IMR-90 (cell line): Measurements from ENCODE around the gene TCF7L2. TPM values are rescaled to one million over a fixed set of nuclear protein-coding genes. Genes with fewer than 3 reads are reported as not detected.

ENCODE experiments used
- ATAC-seq: fragments of 200-7000 bp; cut with Tn5 transposase; 2 replicates; pipeline ENCODE4 v1.9.1; 2020; ENCODE audit warnings: low read depth, mild to moderate bottlenecking, moderate library complexity
- BruUV-seq: library from RNA; stranded (reverse); fragments of 400-500 nt; replicated peaks from 2 replicates; lab custom pipeline; 2021; lab: Mats Ljungman, UMichigan
- CTCF ChIA-PET: fragments of 300-600 bp; formaldehyde crosslinking; extraction: SDS; loops from one replicate; lab custom pipeline; 2021; ENCODE audit warnings: antibody characterized with exemption; lab: Yijun Ruan, JAX
- POLR2A ChIA-PET: fragments of 300-600 bp; sonication (Branson Sonifier 250); formaldehyde crosslinking; loops from one replicate; lab custom pipeline; 2022; ENCODE audit warnings: antibody characterized with exemption; ENCODE audit not compliant: unreplicated experiment; lab: Charles Lee
- DNase-seq: peaks from one replicate; pipeline ENCODE4 v3.0.0; 2013
- H2AFZ ChIP-seq: replicated peaks from 2 replicates; pipeline ENCODE3; 2013; ENCODE audit warnings: low read length, mild to moderate bottlenecking; ENCODE audit not compliant: poor library complexity
- H2AK5ac ChIP-seq: 2 replicates; pipeline ENCODE4 v1.6.1; 2013; ENCODE audit warnings: low read depth, low read length, inconsistent platforms
- H2AK9ac ChIP-seq: replicated peaks from 2 replicates; pipeline ENCODE3; 2013; ENCODE audit warnings: mild to moderate bottlenecking, low read depth, low read length, moderate library complexity; ENCODE audit not compliant: poor library complexity
- H2BK120ac ChIP-seq: 2 replicates; pipeline ENCODE4 v1.6.1; 2013; ENCODE audit warnings: low read depth, low read length, inconsistent platforms
- H2BK15ac ChIP-seq: 3 replicates; pipeline ENCODE4 v1.6.1; 2013; ENCODE audit warnings: low read depth, low read length, inconsistent platforms
- H2BK20ac ChIP-seq: 2 replicates; pipeline ENCODE4 v1.6.1; 2013; ENCODE audit warnings: low read depth, mild to moderate bottlenecking, inconsistent platforms, low read length, moderate library complexity
- H2BK5ac ChIP-seq: 2 replicates; pipeline ENCODE4 v1.6.1; 2013; ENCODE audit warnings: mild to moderate bottlenecking, low read depth, low read length, inconsistent platforms; ENCODE audit not compliant: poor library complexity, severe bottlenecking
- H3K14ac ChIP-seq: replicated peaks from 2 replicates; pipeline ENCODE4 v1.6.1; 2013; ENCODE audit warnings: low read depth, low read length, inconsistent platforms
- H3K18ac ChIP-seq: 2 replicates; pipeline ENCODE4 v1.6.1; 2013; ENCODE audit warnings: low read depth, low read length, control low read depth
- H3K23ac ChIP-seq: 2 replicates; pipeline ENCODE4 v1.6.1; 2013; ENCODE audit warnings: low read depth, low read length, inconsistent platforms
- H3K27ac ChIP-seq: 2 replicates; pipeline ENCODE4 v1.5.1; 2013; ENCODE audit warnings: mild to moderate bottlenecking, control low read depth, low read length; ENCODE audit not compliant: insufficient read depth
- H3K27me3 ChIP-seq: 2 replicates; pipeline ENCODE4 v1.6.1; 2013; ENCODE audit warnings: low read length; ENCODE audit not compliant: control insufficient read depth, insufficient read depth
- H3K36me3 ChIP-seq: 2 replicates; pipeline ENCODE4 v1.6.1; 2013; ENCODE audit warnings: low read length, mixed read lengths; ENCODE audit not compliant: control insufficient read depth, insufficient read depth
- H3K4ac ChIP-seq: 2 replicates; pipeline ENCODE4 v1.6.1; 2013; ENCODE audit warnings: low read depth, low read length, inconsistent platforms
- H3K4me1 ChIP-seq: 2 replicates; pipeline ENCODE4 v1.6.1; 2013; ENCODE audit warnings: low read length, mixed read lengths; ENCODE audit not compliant: control insufficient read depth, insufficient read depth
- H3K4me2 ChIP-seq: 2 replicates; pipeline ENCODE4 v1.6.1; 2013; ENCODE audit warnings: low read depth, mild to moderate bottlenecking, control low read depth, low read length, moderate library complexity
- H3K4me3 ChIP-seq: 2 replicates; pipeline ENCODE4 v1.5.1; 2013; ENCODE audit warnings: low read depth, mild to moderate bottlenecking, control low read depth, low read length, moderate library complexity; ENCODE audit not compliant: insufficient read depth
- H3K56ac ChIP-seq: 2 replicates; pipeline ENCODE4 v1.6.1; 2013; ENCODE audit warnings: low read length, inconsistent platforms; ENCODE audit not compliant: insufficient read depth; ENCODE audit errors: extremely low read depth
- H3K79me1 ChIP-seq, 2 experiments: 2 replicates each; pipeline ENCODE4 v1.6.1; 2013; ENCODE audit warnings: low read length in 2 of 2, inconsistent platforms in 1 of 2, low read depth in 1 of 2
- H3K9ac ChIP-seq: 2 replicates; pipeline ENCODE4 v1.6.1; 2013; ENCODE audit warnings: low read depth, low read length, control low read depth
- H3K9me1 ChIP-seq: 2 replicates; pipeline ENCODE4 v1.6.1; 2013; ENCODE audit warnings: low read length, inconsistent platforms; ENCODE audit not compliant: insufficient read depth
- H3K9me3 ChIP-seq: 2 replicates; pipeline ENCODE4 v1.6.1; 2013; ENCODE audit warnings: low read length; ENCODE audit not compliant: control insufficient read depth, insufficient read depth
- H4K20me1 ChIP-seq: 2 replicates; pipeline ENCODE4 v1.6.1; 2013; ENCODE audit warnings: low read length, inconsistent platforms; ENCODE audit not compliant: insufficient read depth
- H4K5ac ChIP-seq: 2 replicates; pipeline ENCODE4 v1.6.1; 2013; ENCODE audit warnings: mild to moderate bottlenecking, low read depth, low read length, control low read depth
- H4K8ac ChIP-seq, 2 experiments: 2 replicates each; pipeline ENCODE4 v1.6.1; 2013; ENCODE audit warnings: low read depth in 2 of 2, low read length in 2 of 2, control low read depth in 1 of 2, inconsistent platforms in 1 of 2
- H4K91ac ChIP-seq: 2 replicates; pipeline ENCODE4 v1.6.1; 2013; ENCODE audit warnings: low read depth, low read length, inconsistent platforms; ENCODE audit not compliant: insufficient read depth
- BHLHE40 ChIP-seq: fragments of 150-350 bp; IDR thresholded peaks from 2 replicates; pipeline ENCODE4 v1.6.1; 2016; ENCODE audit warnings: mild to moderate bottlenecking, low read depth, low read length
- CEBPB ChIP-seq: IDR thresholded peaks from 2 replicates; pipeline ENCODE4 v1.6.1; 2012; ENCODE audit warnings: low read depth, low read length, improper control_type of control experiment
- CHD1 ChIP-seq: IDR thresholded peaks from 2 replicates; pipeline ENCODE4 v1.6.1; 2012; ENCODE audit warnings: low read depth, low read length, improper control_type of control experiment
- CTCF ChIP-seq: conservative IDR thresholded peaks from 2 replicates; pipeline ENCODE4 v1.5.1; 2012; ENCODE audit warnings: mild to moderate bottlenecking, low read depth, low read length, improper control_type of control experiment
- ELK1 ChIP-seq: fragments of 150-350 bp; IDR thresholded peaks from 2 replicates; pipeline ENCODE4 v1.6.1; 2016; ENCODE audit warnings: low read depth, mild to moderate bottlenecking, low read length, moderate library complexity, borderline replicate concordance
- FOS ChIP-seq: fragments of 150-350 bp; IDR thresholded peaks from 2 replicates; pipeline ENCODE4 v1.6.1; 2016; ENCODE audit warnings: low read depth, low read length
- MAFK ChIP-seq: IDR thresholded peaks from 2 replicates; pipeline ENCODE4 v1.6.1; 2012; ENCODE audit warnings: low read depth, low read length, improper control_type of control experiment
- MAZ ChIP-seq: IDR thresholded peaks from 2 replicates; pipeline ENCODE4 v1.6.1; 2012; ENCODE audit warnings: low read depth, mild to moderate bottlenecking, low read length, improper control_type of control experiment, moderate library complexity, borderline replicate concordance
- MXI1 ChIP-seq: IDR thresholded peaks from 2 replicates; pipeline ENCODE4 v1.6.1; 2012; ENCODE audit warnings: low read depth, mild to moderate bottlenecking, low read length, moderate library complexity, borderline replicate concordance
- NFE2L2 ChIP-seq: fragments of 150-350 bp; IDR thresholded peaks from 2 replicates; pipeline ENCODE4 v1.6.1; 2016; ENCODE audit warnings: low read depth, mild to moderate bottlenecking, low read length
- POLR2A ChIP-seq: IDR thresholded peaks from 2 replicates; pipeline ENCODE4 v1.6.1; 2012; ENCODE audit warnings: mild to moderate bottlenecking, low read depth, low read length
- RAD21 ChIP-seq: IDR thresholded peaks from 2 replicates; pipeline ENCODE4 v1.6.1; 2012; ENCODE audit warnings: low read length, improper control_type of control experiment
- RCOR1 ChIP-seq: IDR thresholded peaks from 2 replicates; pipeline ENCODE4 v1.6.1; 2012; ENCODE audit warnings: mild to moderate bottlenecking, low read length, improper control_type of control experiment; ENCODE audit not compliant: insufficient replicate concordance
- RFX5 ChIP-seq: IDR thresholded peaks from 2 replicates; pipeline ENCODE4 v1.8.0; 2012; ENCODE audit warnings: low read depth, mild to moderate bottlenecking, low read length, moderate library complexity
- SMC3 ChIP-seq: fragments of 150-350 bp; IDR thresholded peaks from 2 replicates; pipeline ENCODE4 v1.6.1; 2016; ENCODE audit warnings: low read depth, mild to moderate bottlenecking, antibody characterized with exemption, low read length, moderate library complexity
- whole genome bisulfite sequencing, 2 experiments: methylation state at CpG; one replicate each; pipeline versions ENCODE4 v1.1.5 to v1.1.7; 2013; ENCODE audit warnings: missing lambda C conversion rate in 2 of 2; ENCODE audit not compliant: insufficient read length in 1 of 2; ENCODE audit errors: extremely low coverage in 2 of 2; 5-methylcytosine and 5-hydroxymethylcytosine counted together
- dilution Hi-C: fragments of 300-500 bp; cut with HindIII; formaldehyde crosslinking; loops from one replicate; pipeline ENCODE4 v1.14.3; 2018; ENCODE audit warnings: low sequenced_read_pairs; ENCODE audit not compliant: unreplicated experiment
- in situ Hi-C: fragments of 300-500 bp; cut with MboI; formaldehyde crosslinking; loops from 3 replicates; pipeline ENCODE4 v1.14.3; 2019; ENCODE audit warnings: low sequenced_read_pairs, inconsistent platforms, mixed read lengths
- intact Hi-C: fragments of 100-400 bp; cut with micrococcal nuclease; formaldehyde crosslinking; loops from 2 replicates; pipeline ENCODE4 v1.10.0; 2022
- polyA plus RNA-seq, 3 experiments: library from polyadenylated mRNA; depleted of rRNA; stranded (reverse); fragments of >200 nt; gene quantifications; 2 replicates each; pipeline ENCODE4 v1.2.3, GENCODE V29; 2012; ENCODE audit warnings: low replicate concordance in 1 of 3
- total RNA-seq: library from RNA; depleted of rRNA; stranded (reverse); fragments of >200 nt; gene quantifications from 2 replicates; pipeline ENCODE4 v1.2.3, GENCODE V29; 2012
- TF ChIP-seq, protein P1 (sequence below): fragments of 150-350 bp; IDR thresholded peaks from 2 replicates; pipeline ENCODE4 v1.6.1; 2017; ENCODE audit warnings: mild to moderate bottlenecking, antibody characterized with exemption, low read length, low read depth

TCF7L2 gene
- total and polyA plus RNA-seq, 2 of the 4 experiments (the other 2 are of a cell fraction), result 1.3 to 12.2 TPM

GRCh38 chr10:113177936-113178335 lies 227.9 kb downstream of the TCF7L2 start:
- H2AFZ ChIP-seq, result no peak overlapping the region
- H4K91ac ChIP-seq, result no peak overlapping the region
- no peaks in the 10 kb centered on the region for H4K20me1 ChIP-seq
- H3K9me3 ChIP-seq, result no peaks in the 10 kb centered on the region
- H3K27me3 ChIP-seq, result no peaks in the 10 kb centered on the region; the same call in 1 of the 2 replicates
- H2BK120ac ChIP-seq, result no peak overlapping the region
- H2BK20ac ChIP-seq, result no peak overlapping the region
- no peak overlapping the region for H4K5ac ChIP-seq
- no peak overlapping the region for H3K4me3 ChIP-seq
- no peak overlapping the region for H2BK5ac ChIP-seq
- ChIA-PET CTCF (no interaction called here), POLR2A (no interaction called here)
- H3K9me1 ChIP-seq, result no peaks in the 10 kb centered on the region
- no peak for ATAC-seq
- no peak overlapping the region for H3K4me2 ChIP-seq
- no peak for DNase-seq
- no peak overlapping the region for H3K23ac ChIP-seq
- WGBS, 2 experiments, result no CpG with 5 or more reads among the region's 11 CpGs
- intact Hi-C loops, result no loop called here
- BruUV-seq, result no TSS peak
- no peak overlapping the region for H2AK5ac ChIP-seq
- H4K8ac ChIP-seq, result no peak overlapping the region
- dilution Hi-C loops, result no loop called here
- TF ChIP-seq MXI1 (no peak), CTCF (no peak), NFE2L2 (no peak), RCOR1 (no peak), MAZ (no peak), MAFK (no peak), CHD1 (no peak), SMC3 (no peak), RAD21 (no peak), ELK1 (no peak), POLR2A (no peak), CEBPB (no peak), FOS (no peak), RFX5 (no peak), BHLHE40 (no peak)
- TF ChIP-seq, protein P1, sequence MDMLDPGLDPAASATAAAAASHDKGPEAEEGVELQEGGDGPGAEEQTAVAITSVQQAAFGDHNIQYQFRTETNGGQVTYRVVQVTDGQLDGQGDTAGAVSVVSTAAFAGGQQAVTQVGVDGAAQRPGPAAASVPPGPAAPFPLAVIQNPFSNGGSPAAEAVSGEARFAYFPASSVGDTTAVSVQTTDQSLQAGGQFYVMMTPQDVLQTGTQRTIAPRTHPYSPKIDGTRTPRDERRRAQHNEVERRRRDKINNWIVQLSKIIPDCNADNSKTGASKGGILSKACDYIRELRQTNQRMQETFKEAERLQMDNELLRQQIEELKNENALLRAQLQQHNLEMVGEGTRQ, result no peak
- H3K4ac ChIP-seq, result no peak overlapping the region
- no peak overlapping the region for H3K27ac ChIP-seq
- no peak overlapping the region for H2AK9ac ChIP-seq
- H3K9ac ChIP-seq, result no peak overlapping the region
- H3K18ac ChIP-seq, result no peak overlapping the region
- no peak overlapping the region for H2BK15ac ChIP-seq
- no peak overlapping the region for H3K56ac ChIP-seq
- no peaks in the 10 kb centered on the region for H3K36me3 ChIP-seq
- no peak overlapping the region for H3K14ac ChIP-seq
- no peaks in the 10 kb centered on the region for H3K4me1 ChIP-seq
- in situ Hi-C loops, result no loop called here
- H3K79me1 ChIP-seq, result no peaks in the 10 kb centered on the region
